ENCODE data around the gene AP1S1.

AP1S1 gene

DNA sequence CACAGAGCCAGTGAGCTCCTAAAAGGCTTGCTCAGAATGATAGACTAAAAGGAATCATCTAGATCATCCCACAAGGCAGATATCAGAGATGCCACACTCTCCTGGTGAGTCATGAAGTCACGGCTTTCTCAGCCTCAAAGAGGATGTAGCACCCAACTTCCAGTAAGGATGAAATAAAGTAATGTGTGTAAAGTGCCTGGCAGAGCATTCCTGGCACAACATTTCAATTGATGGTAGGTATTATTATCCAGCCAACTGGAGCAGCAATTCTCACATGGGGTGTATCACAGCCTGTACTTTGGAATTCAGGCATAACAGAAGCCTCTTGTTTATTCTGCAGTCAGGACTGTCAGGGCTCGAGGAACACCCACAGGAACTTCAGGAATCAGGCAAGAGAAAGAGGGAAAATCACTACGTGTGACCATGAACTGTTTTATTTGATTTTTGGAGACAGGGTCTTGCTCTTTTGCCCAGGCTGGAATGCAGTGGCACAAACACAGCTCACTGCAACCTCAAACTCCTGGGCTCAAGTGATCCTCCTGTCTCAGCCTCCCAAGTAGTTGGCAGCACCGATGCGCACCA lies 31.1 kb downstream of the AP1S1 start:
- H3K4me3 ChIP-seq (ENCODE audit: low read depth, low read length) = no peak overlapping the region
- TF ChIP-seq, protein P1, sequence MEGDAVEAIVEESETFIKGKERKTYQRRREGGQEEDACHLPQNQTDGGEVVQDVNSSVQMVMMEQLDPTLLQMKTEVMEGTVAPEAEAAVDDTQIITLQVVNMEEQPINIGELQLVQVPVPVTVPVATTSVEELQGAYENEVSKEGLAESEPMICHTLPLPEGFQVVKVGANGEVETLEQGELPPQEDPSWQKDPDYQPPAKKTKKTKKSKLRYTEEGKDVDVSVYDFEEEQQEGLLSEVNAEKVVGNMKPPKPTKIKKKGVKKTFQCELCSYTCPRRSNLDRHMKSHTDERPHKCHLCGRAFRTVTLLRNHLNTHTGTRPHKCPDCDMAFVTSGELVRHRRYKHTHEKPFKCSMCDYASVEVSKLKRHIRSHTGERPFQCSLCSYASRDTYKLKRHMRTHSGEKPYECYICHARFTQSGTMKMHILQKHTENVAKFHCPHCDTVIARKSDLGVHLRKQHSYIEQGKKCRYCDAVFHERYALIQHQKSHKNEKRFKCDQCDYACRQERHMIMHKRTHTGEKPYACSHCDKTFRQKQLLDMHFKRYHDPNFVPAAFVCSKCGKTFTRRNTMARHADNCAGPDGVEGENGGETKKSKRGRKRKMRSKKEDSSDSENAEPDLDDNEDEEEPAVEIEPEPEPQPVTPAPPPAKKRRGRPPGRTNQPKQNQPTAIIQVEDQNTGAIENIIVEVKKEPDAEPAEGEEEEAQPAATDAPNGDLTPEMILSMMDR (IDR thresholded peaks at IDR 0.05; ENCODE audit: low read depth, low read length) = no peak
- H3K36me3 ChIP-seq = no peaks in the 10 kb centered on the region
- H3K27me3 ChIP-seq (ENCODE audit: insufficient read depth, low read depth, severe bottlenecking) = peaks cover 85% of the 10 kb centered on the region
- H3K9me3 ChIP-seq (ENCODE audit: severe bottlenecking) = no peaks in the 10 kb centered on the region
- DNase-seq = no peak
- no peak overlapping the region for H3K27ac ChIP-seq

DNA sequence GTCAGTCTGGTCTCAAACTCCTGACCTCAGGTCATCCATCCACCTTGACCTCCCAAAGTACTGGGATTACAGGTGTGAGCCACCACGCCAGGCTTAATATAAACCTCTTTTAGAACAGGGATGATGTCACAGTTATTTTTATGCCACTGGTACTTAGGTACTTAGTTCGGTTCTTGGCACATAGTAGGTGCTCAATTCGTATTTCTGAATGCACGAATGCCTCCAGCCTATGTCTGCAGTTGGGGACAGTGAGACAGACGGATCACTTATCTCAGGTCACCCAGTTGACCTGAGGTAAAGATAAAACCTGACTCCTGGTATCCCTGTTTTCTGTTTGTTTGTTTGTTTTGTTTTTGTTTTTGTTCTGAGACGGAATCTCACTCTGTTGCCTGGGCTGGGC lies 31.9 kb downstream of the AP1S1 start:
- Histone ChIP-seq H3K27me3 (ENCODE audit: insufficient read depth, low read depth, severe bottlenecking) (peaks cover 84% of the 10 kb centered on the region), H3K4me3 (ENCODE audit: low read depth, low read length) (no peak overlapping the region), H3K36me3 (no peaks in the 10 kb centered on the region), H3K27ac (no peak overlapping the region), H3K9me3 (ENCODE audit: severe bottlenecking) (no peaks in the 10 kb centered on the region)
- TF ChIP-seq, protein P1 (IDR thresholded peaks at IDR 0.05; ENCODE audit: low read depth, low read length) = no peak
- no peak for DNase-seq

DNA sequence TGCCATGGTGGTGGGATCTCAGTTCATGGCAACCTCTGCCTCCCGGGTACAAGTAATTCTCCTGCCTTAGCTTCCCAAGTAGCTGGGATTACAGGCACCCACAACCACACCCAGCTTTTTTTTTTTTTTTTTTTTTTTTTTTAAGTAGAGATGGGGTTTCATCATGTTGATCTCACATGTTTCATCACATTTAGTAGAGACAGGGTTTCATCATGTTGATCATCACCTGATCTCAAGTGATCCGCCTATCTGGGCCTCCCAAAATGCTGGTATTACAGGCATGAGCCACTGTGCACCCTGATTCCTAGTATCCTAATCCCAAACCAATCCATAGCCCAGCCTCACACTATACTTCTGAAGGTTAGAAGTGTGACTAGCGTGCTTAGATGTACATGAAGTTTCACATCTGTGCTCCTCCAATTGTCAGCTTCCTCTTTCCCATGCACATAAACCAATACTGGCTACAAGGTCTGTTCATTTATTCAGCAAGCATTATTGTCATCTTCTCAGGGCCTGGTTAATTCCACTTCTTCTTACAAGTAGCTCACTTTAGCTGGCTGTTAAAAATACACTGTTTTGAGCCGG lies 32.7 kb downstream of the AP1S1 start:
- TF ChIP-seq, protein P1 (IDR thresholded peaks at IDR 0.05; ENCODE audit: low read depth, low read length) = no peak
- Histone ChIP-seq H3K9me3 (ENCODE audit: severe bottlenecking) (no peaks in the 10 kb centered on the region), H3K36me3 (no peaks in the 10 kb centered on the region), H3K4me3 (ENCODE audit: low read depth, low read length) (no peak overlapping the region), H3K27ac (no peak overlapping the region), H3K27me3 (ENCODE audit: insufficient read depth, low read depth, severe bottlenecking) (peaks cover 81% of the 10 kb centered on the region)
- DNase-seq = no peak

DNA sequence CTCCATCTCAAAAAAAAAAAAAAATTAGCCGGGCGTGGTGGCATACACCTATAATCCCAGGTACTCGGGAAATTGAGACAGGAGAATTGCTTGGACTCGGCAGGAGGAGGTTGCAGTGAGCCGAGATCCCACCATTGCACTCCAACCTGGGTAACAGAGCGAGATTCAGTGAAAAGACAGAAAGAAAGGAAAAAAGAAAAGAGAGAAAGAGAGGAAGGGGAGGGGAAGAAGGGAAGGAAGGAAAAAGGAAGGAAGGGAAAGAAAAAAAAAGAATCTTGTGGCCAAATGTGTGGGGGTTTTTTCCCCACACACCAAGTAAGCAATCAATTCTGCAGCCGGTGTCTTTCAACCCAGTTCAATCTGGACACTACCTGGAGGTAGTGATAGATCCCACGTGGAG lies 34.8 kb downstream of the AP1S1 start:
- Histone ChIP-seq H3K27ac (no peak overlapping the region), H3K27me3 (ENCODE audit: insufficient read depth, low read depth, severe bottlenecking) (peaks cover 81% of the 10 kb centered on the region), H3K9me3 (ENCODE audit: severe bottlenecking) (no peaks in the 10 kb centered on the region), H3K4me3 (ENCODE audit: low read depth, low read length) (no peak overlapping the region), H3K36me3 (no peaks in the 10 kb centered on the region)
- TF ChIP-seq, protein P1 (IDR thresholded peaks at IDR 0.05; ENCODE audit: low read depth, low read length) = no peak
- no peak for DNase-seq

DNA sequence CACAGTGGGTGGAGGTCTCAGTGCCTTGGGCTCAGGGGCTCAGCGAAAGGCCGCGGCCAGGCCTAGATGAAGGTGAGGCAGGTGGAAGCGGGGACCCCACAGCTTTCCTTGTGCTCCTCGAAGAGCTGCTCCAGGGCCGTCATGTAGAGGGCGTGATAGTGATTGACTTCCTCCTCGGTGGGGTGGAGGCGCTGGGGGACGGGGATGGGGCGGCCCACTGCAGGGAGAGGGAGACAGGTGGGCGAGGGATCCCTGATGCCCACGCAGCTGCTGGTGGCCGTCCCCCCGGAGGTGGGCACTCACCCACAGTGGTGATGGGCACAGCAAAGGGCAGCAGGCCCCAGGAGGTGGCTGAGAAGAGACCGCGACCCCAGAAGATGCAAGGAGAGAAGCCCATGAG lies 41.6 kb downstream of the AP1S1 start:
- Histone ChIP-seq H3K27ac (no peak overlapping the region), H3K9me3 (ENCODE audit: severe bottlenecking) (no peaks in the 10 kb centered on the region), H3K36me3 (no peaks in the 10 kb centered on the region), H3K4me3 (ENCODE audit: low read depth, low read length) (no peak overlapping the region), H3K27me3 (ENCODE audit: insufficient read depth, low read depth, severe bottlenecking) (peaks cover 24% of the 10 kb centered on the region)
- TF ChIP-seq, protein P1 (IDR thresholded peaks at IDR 0.05; ENCODE audit: low read depth, low read length) = no peak
- DNase-seq = no peak

DNA sequence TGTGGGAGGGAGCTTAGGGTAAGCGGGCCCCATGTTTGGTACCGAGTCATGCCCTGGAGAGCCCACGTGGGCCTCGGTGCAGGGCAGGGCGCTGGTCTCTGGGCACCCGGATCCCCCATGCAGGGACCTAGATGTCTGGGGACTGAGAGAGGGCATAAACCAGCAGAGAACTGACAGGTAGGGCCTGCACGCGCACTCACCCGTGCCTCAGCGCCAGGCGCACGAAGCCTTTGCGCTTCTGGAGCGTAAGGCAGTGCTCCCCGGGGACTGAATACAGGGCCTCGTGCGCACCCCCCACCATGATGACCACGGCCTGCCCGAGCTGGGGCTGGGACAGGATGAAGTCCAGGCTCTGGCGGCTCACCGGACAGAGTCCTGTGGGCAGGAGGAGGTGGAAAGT lies 43.7 kb downstream of the AP1S1 start:
- Histone ChIP-seq H3K36me3 (no peaks in the 10 kb centered on the region), H3K4me3 (ENCODE audit: low read depth, low read length) (no peak overlapping the region), H3K27me3 (ENCODE audit: insufficient read depth, low read depth, severe bottlenecking) (peaks cover 15% of the 10 kb centered on the region), H3K9me3 (ENCODE audit: severe bottlenecking) (no peaks in the 10 kb centered on the region), H3K27ac (no peak overlapping the region)
- no peak for DNase-seq
- TF ChIP-seq, protein P1 (IDR thresholded peaks at IDR 0.05; ENCODE audit: low read depth, low read length) = no peak
